Loucy (cell line): ENCODE results near the gene NDUFA3.

Source experiments
- H2AFZ ChIP-seq: fragments of 200-600 bp; sonication (generic); 2 replicates; pipeline ENCODE4 v1.6.0; 2016; ENCODE audit warnings: antibody characterized with exemption, mild to moderate bottlenecking, low read length, moderate library complexity
- H3F3A ChIP-seq: fragments of 200-600 bp; 2 replicates; pipeline ENCODE4 v1.6.0; 2016; ENCODE audit warnings: antibody characterized with exemption, low read depth, mild to moderate bottlenecking
- H3K27me3 ChIP-seq: fragments of 200-600 bp; sonication (generic); 2 replicates; pipeline ENCODE4 v1.6.1; 2014; ENCODE audit warnings: low read length, mild to moderate bottlenecking; ENCODE audit not compliant: insufficient read depth, poor library complexity, severe bottlenecking
- H3K36me3 ChIP-seq: fragments of 200-600 bp; sonication (generic); 2 replicates; pipeline ENCODE4 v1.6.1; 2016; ENCODE audit warnings: low read length; ENCODE audit not compliant: insufficient read depth
- H3K4me1 ChIP-seq: fragments of 200-600 bp; sonication (generic); 2 replicates; pipeline ENCODE4 v1.5.1; 2014; ENCODE audit warnings: low read length, mild to moderate bottlenecking; ENCODE audit not compliant: insufficient read depth, poor library complexity, severe bottlenecking
- H3K4me2 ChIP-seq: fragments of 200-600 bp; sonication (generic); 2 replicates; pipeline ENCODE4 v1.6.0; 2014; ENCODE audit warnings: antibody characterized with exemption, low read length, low read depth, mild to moderate bottlenecking; ENCODE audit not compliant: poor library complexity, severe bottlenecking
- H3K4me3 ChIP-seq: fragments of 200-600 bp; sonication (generic); 2 replicates; pipeline ENCODE4 v1.5.1; 2014; ENCODE audit warnings: low read length, mild to moderate bottlenecking, mixed read lengths; ENCODE audit not compliant: poor library complexity, severe bottlenecking
- H3K79me2 ChIP-seq: fragments of 200-600 bp; sonication (generic); 2 replicates; pipeline ENCODE4 v1.6.1; 2014; ENCODE audit warnings: low read length; ENCODE audit not compliant: insufficient read depth
- H3K9ac ChIP-seq: fragments of 200-600 bp; sonication (generic); 2 replicates; pipeline ENCODE4 v1.6.0; 2014; ENCODE audit warnings: mild to moderate bottlenecking, low read depth, low read length, moderate library complexity; ENCODE audit not compliant: poor library complexity, severe bottlenecking
- H3K9me2 ChIP-seq: fragments of 200-600 bp; sonication (generic); replicated peaks from 2 replicates; pipeline ENCODE4 v1.6.1; 2016; ENCODE audit warnings: low read depth, low read length, mixed read lengths
- H3K9me3 ChIP-seq: fragments of 200-600 bp; sonication (generic); 2 replicates; pipeline ENCODE4 v1.6.1; 2014; ENCODE audit warnings: mild to moderate bottlenecking, antibody characterized with exemption, low read length, low read depth; ENCODE audit not compliant: insufficient read depth
- H4K20me1 ChIP-seq: fragments of 200-600 bp; sonication (generic); 2 replicates; pipeline ENCODE4 v1.6.0; 2014; ENCODE audit warnings: antibody characterized with exemption, low read length, mild to moderate bottlenecking; ENCODE audit not compliant: insufficient read depth, poor library complexity, severe bottlenecking
- EZH2phosphoT487 ChIP-seq: fragments of 200-600 bp; IDR thresholded peaks from 2 replicates; pipeline ENCODE4 v1.6.1; 2018; ENCODE audit warnings: antibody characterized with exemption, mild to moderate bottlenecking, moderate library complexity, borderline replicate concordance
- TF ChIP-seq, protein P1 (sequence below): fragments of 200-600 bp; sonication (generic); conservative IDR thresholded peaks from 2 replicates; pipeline ENCODE4 v1.5.1; 2014; ENCODE audit warnings: mild to moderate bottlenecking, antibody characterized with exemption, low read length

The NDUFA3 gene

DNA sequence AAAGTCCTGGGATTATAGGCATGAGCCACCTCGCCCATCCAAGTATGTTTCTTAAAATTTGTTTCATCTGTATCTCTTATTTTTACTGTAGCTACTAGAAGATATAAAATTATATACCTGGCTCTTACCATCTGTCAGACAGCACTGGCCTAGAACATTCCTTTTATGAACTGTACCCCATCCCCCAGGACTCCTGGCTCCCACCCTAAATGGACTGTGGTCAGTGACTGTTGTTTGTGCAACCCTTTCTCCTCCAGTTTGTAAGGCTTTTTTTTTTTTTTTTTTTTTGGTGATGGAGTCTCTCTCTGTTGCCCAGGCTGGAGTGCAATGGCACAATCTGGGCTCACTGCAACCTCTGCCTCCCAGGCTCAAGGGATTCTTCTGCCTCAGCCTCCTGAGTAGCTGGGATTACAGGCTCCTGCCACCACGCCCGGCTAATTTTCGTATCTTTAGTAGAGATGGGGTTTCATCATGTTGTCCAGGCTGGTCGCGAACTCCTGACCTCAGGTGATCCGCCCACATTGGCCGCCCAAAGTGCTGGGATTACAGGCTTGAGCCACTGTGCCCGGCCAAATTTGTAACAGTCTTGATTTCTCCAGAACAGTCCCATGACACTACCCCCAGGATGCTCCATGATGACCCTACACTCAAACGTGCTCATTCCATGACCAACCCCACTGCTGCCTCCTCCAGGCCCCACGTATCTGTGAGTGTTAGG lies 2.5 kb downstream of the NDUFA3 start:
- Histone ChIP-seq H4K20me1 (peaks cover 4% of the 10 kb centered on the region), H3K4me2 (no peak overlapping the region), H3K9me3 (no peaks in the 10 kb centered on the region), H3K9ac (no peak overlapping the region), H3K79me2 (peaks cover 34% of the 10 kb centered on the region), H3K36me3 (peaks cover 38% of the 10 kb centered on the region; the same call in 1 of the 2 replicates), H3F3A (no peaks in the 10 kb centered on the region), H3K9me2 (no peaks in the 10 kb centered on the region), H2AFZ (no peak overlapping the region), H3K27me3 (no peaks in the 10 kb centered on the region), H3K4me1 (peaks cover 8% of the 10 kb centered on the region), H3K4me3 (no peak overlapping the region)
- no peak for TF ChIP-seq EZH2phosphoT487
- TF ChIP-seq, protein P1, sequence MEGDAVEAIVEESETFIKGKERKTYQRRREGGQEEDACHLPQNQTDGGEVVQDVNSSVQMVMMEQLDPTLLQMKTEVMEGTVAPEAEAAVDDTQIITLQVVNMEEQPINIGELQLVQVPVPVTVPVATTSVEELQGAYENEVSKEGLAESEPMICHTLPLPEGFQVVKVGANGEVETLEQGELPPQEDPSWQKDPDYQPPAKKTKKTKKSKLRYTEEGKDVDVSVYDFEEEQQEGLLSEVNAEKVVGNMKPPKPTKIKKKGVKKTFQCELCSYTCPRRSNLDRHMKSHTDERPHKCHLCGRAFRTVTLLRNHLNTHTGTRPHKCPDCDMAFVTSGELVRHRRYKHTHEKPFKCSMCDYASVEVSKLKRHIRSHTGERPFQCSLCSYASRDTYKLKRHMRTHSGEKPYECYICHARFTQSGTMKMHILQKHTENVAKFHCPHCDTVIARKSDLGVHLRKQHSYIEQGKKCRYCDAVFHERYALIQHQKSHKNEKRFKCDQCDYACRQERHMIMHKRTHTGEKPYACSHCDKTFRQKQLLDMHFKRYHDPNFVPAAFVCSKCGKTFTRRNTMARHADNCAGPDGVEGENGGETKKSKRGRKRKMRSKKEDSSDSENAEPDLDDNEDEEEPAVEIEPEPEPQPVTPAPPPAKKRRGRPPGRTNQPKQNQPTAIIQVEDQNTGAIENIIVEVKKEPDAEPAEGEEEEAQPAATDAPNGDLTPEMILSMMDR = no peak

GRCh38 chr19:54105796-54106195 lies 3.1 kb downstream of the NDUFA3 start:
- Histone ChIP-seq H3K4me2 (no peak overlapping the region), H3K4me1 (peaks cover 8% of the 10 kb centered on the region), H3K36me3 (peaks cover 40% of the 10 kb centered on the region; the same call in 1 of the 2 replicates), H2AFZ (no peak overlapping the region), H3K4me3 (no peak overlapping the region), H3K79me2 (peaks cover 34% of the 10 kb centered on the region), H3K27me3 (no peaks in the 10 kb centered on the region), H3F3A (no peaks in the 10 kb centered on the region), H3K9me2 (no peaks in the 10 kb centered on the region), H4K20me1 (peaks cover 4% of the 10 kb centered on the region), H3K9me3 (no peaks in the 10 kb centered on the region), H3K9ac (no peak overlapping the region)
- TF ChIP-seq, protein P1 = no peak
- TF ChIP-seq EZH2phosphoT487 = no peak

DNA sequence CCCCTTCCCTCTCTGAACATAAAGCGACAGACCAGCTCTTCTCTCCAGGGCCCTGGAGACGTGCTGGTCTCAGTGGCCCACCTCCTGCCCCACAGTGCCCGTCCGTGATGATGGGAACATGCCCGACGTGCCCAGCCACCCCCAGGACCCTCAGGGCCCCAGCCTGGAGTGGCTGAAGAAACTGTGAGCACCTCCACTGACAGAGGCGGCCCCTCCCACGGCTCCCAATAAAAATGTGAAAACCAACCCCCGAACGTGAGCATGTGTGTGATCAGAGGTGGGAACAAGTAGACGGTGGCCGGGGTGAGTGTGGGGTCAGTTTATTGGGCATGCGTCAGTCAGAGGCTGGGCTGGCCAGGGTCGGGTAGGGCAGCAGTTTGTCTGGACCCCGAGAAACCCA lies 4.1 kb downstream of the NDUFA3 start:
- no peaks in the 10 kb centered on the region for H3F3A ChIP-seq
- no peaks in the 10 kb centered on the region for H3K9me2 ChIP-seq
- peaks cover 42% of the 10 kb centered on the region; the same call in 1 of the 2 replicates for H3K36me3 ChIP-seq
- no peaks in the 10 kb centered on the region for H3K9me3 ChIP-seq
- TF ChIP-seq, protein P1 = no peak
- no peak for TF ChIP-seq EZH2phosphoT487
- H3K79me2 ChIP-seq = peaks cover 34% of the 10 kb centered on the region
- H3K4me2 ChIP-seq = no peak overlapping the region
- no peak overlapping the region for H3K9ac ChIP-seq
- no peak overlapping the region for H2AFZ ChIP-seq
- H4K20me1 ChIP-seq = peaks cover 4% of the 10 kb centered on the region
- peaks cover 8% of the 10 kb centered on the region for H3K4me1 ChIP-seq
- no peaks in the 10 kb centered on the region for H3K27me3 ChIP-seq
- H3K4me3 ChIP-seq = no peak overlapping the region
